ENCODE results near the gene POLA1. TPM values are rescaled to one million over a fixed set of nuclear protein-coding genes. Genes with fewer than 3 reads are reported as not detected.
"Not testable (repeated sequence)": the region's sequence is repeated elsewhere in the genome, so short reads cannot be mapped to it uniquely, and the experiment has no call there.

POLA1 gene
- 10 to 100 TPM; 48.4 to 52.1 TPM for total RNA-seq

GRCh38 chrX:24693453-24694202, at the start of gene POLA1:
POLA1 (plus strand) TSS chrX:24693918; CDS start chrX:24693962, 44 bp downstream.
- intact Hi-C loops (cut with DNase I, micrococcal nuclease): loop anchor here (1.0 to 10.0 kb wide), 6 partner anchors 10 to 609 kb away; partner anchors contain the start of gene PCYT1B (in 1 of the 2)
- H3K9me3 Mint-ChIP-seq (ENCODE audit: low read depth): no peaks in the 10 kb centered on the region
- H3K4me1 Mint-ChIP-seq: peaks cover 24% of the 10 kb centered on the region
- ChIA-PET CTCF (interaction anchor here (3.6 kb wide), 1 partner anchor 18 kb away, joined by 17 read pairs; no protein-coding TSS in a partner anchor), POLR2A (interaction anchor here (1.0 kb wide), 1 partner anchor 9 kb away, joined by 5 read pairs; no protein-coding TSS in a partner anchor)
- ATAC-seq (peak; percentile 93), DNase-seq (peak; percentile 89)
- H3K27me3 Mint-ChIP-seq: no peaks in the 10 kb centered on the region
- H3K4me3 Mint-ChIP-seq: peak within 1 kb of the TSS; percentile 85
- peak within 1 kb of the TSS; percentile 88 for H3K27ac Mint-ChIP-seq
- H3K36me3 Mint-ChIP-seq (ENCODE audit: low read depth): peaks cover 10% of the 10 kb centered on the region

GRCh38 chrX:24646006-24646405, 47.7 kb upstream of the POLA1 start:
- no peak for ATAC-seq
- intact Hi-C loops (cut with DNase I, micrococcal nuclease): loop anchor here in 1 of 2 experiments (10.0 kb wide), 1 partner anchor 369 kb away; the partner anchor contains the start of gene ARX
- Mint-ChIP-seq H3K36me3 (ENCODE audit: low read depth) (no peaks in the 10 kb centered on the region), H3K4me3 (no peak overlapping the region), H3K4me1 (peaks cover 22% of the 10 kb centered on the region), H3K27me3 (peaks cover 12% of the 10 kb centered on the region), H3K9me3 (ENCODE audit: low read depth) (no peaks in the 10 kb centered on the region), H3K27ac (no peak overlapping the region)
- no peak for DNase-seq
- ChIA-PET POLR2A (no interaction called here), CTCF (interaction anchor here (1.5 kb wide), 1 partner anchor 31 kb away, joined by 4 read pairs; no protein-coding TSS in a partner anchor)

- H3K9me3 Mint-ChIP-seq (ENCODE audit: low read depth): no peaks in the 10 kb centered on the region
- ATAC-seq (peak; percentile 45), DNase-seq (no peak)
- peaks cover 22% of the 10 kb centered on the region for H3K4me1 Mint-ChIP-seq
- no peaks in the 10 kb centered on the region for H3K36me3 Mint-ChIP-seq (ENCODE audit: low read depth)
- ChIA-PET CTCF (interaction anchor here (0.6 to 1.5 kb wide), 2 partner anchors 30 to 120 kb away, joined by 3 to 4 read pairs; no protein-coding TSS in a partner anchor), POLR2A (no interaction called here)
- no peak overlapping the region for H3K27ac Mint-ChIP-seq
- peaks cover 12% of the 10 kb centered on the region for H3K27me3 Mint-ChIP-seq
- intact Hi-C loops (cut with DNase I, micrococcal nuclease): loop anchor here in 1 of 2 experiments (1.0 to 10.0 kb wide), 2 partner anchors 47 to 368 kb away; partner anchors contain the start of genes ARX and POLA1
- H3K4me3 Mint-ChIP-seq: peak overlapping the region; percentile 59
Observed at GRCh38 chrX:24646745-24647182, 47.0 kb upstream of the POLA1 start.

- intact Hi-C loops (cut with DNase I, micrococcal nuclease): loop anchor here in 1 of 2 experiments (1.0 to 10.0 kb wide), 2 partner anchors 46 to 367 kb away; partner anchors contain the start of genes ARX and POLA1
- CTCF ChIA-PET: interaction anchor here (0.6 to 1.5 kb wide), 2 partner anchors 29 to 119 kb away, joined by 3 to 4 read pairs; no protein-coding TSS in a partner anchor
- Mint-ChIP-seq H3K27ac (peak within 1 kb of the TSS; percentile 69), H3K27me3 (peaks cover 12% of the 10 kb centered on the region), H3K36me3 (ENCODE audit: low read depth) (no peaks in the 10 kb centered on the region), H3K4me3 (peak within 1 kb of the TSS; percentile 59), H3K4me1 (peaks cover 22% of the 10 kb centered on the region), H3K9me3 (ENCODE audit: low read depth) (no peaks in the 10 kb centered on the region)
- POLR2A ChIA-PET: no interaction called here
- DNase-seq (peak; percentile 76), ATAC-seq (peak; percentile 99)
Observed at GRCh38 chrX:24647257-24648058, 46.3 kb upstream of the POLA1 start, which contains the start of gene PCYT1B. PCYT1B (minus strand) TSS chrX:24647347; CDS start chrX:24647105, 242 bp downstream.

- H3K9me3 Mint-ChIP-seq (ENCODE audit: low read depth): no peaks in the 10 kb centered on the region
- ChIA-PET POLR2A (no interaction called here), CTCF (no interaction called here)
- ATAC-seq (no peak), DNase-seq (no peak)
- intact Hi-C loops (cut with DNase I, micrococcal nuclease): loop anchor here in 1 of 2 experiments (10.0 kb wide), 1 partner anchor 366 kb away; the partner anchor contains the start of gene ARX
- no peak overlapping the region for H3K4me3 Mint-ChIP-seq
- no peaks in the 10 kb centered on the region for H3K36me3 Mint-ChIP-seq (ENCODE audit: low read depth)
- H3K4me1 Mint-ChIP-seq: peaks cover 17% of the 10 kb centered on the region
- H3K27ac Mint-ChIP-seq: no peak overlapping the region
- peaks cover 14% of the 10 kb centered on the region for H3K27me3 Mint-ChIP-seq
Observed at GRCh38 chrX:24648495-24648894, 45.2 kb upstream of the POLA1 start.

GRCh38 chrX:24651783-24652182, 41.9 kb upstream of the POLA1 start:
- Mint-ChIP-seq H3K4me3 (no peak overlapping the region), H3K36me3 (ENCODE audit: low read depth) (no peaks in the 10 kb centered on the region), H3K27ac (no peak overlapping the region), H3K27me3 (peaks cover 10% of the 10 kb centered on the region), H3K9me3 (ENCODE audit: low read depth) (no peaks in the 10 kb centered on the region), H3K4me1 (peaks cover 9% of the 10 kb centered on the region)
- DNase-seq (no peak), ATAC-seq (no peak)
- ChIA-PET POLR2A (no interaction called here), CTCF (no interaction called here)
- intact Hi-C loops (cut with DNase I, micrococcal nuclease): no loop called here

- H3K27ac Mint-ChIP-seq; ATAC-seq; intact Hi-C loops (cut with DNase I, micrococcal nuclease); DNase-seq; H3K9me3 Mint-ChIP-seq (ENCODE audit: low read depth); H3K36me3 Mint-ChIP-seq (ENCODE audit: low read depth); H3K4me1 Mint-ChIP-seq; POLR2A ChIA-PET; H3K27me3 Mint-ChIP-seq; H3K4me3 Mint-ChIP-seq: not testable (repeated sequence)
- CTCF ChIA-PET: interaction anchor here (1.0 kb wide), 2 partner anchors 10 to 21 kb away, joined by 3 to 4 read pairs; no protein-coding TSS in a partner anchor
Observed at GRCh38 chrX:24655679-24656078, 38.0 kb upstream of the POLA1 start.

- ChIA-PET POLR2A (no interaction called here), CTCF (no interaction called here)
- H3K27ac Mint-ChIP-seq: no peak overlapping the region
- intact Hi-C loops (cut with DNase I, micrococcal nuclease): no loop called here
- H3K36me3 Mint-ChIP-seq (ENCODE audit: low read depth): no peaks in the 10 kb centered on the region
- H3K9me3 Mint-ChIP-seq (ENCODE audit: low read depth): no peaks in the 10 kb centered on the region
- peaks cover 2% of the 10 kb centered on the region for H3K27me3 Mint-ChIP-seq
- no peak for ATAC-seq
- DNase-seq: no peak
- no peak overlapping the region for H3K4me3 Mint-ChIP-seq
- H3K4me1 Mint-ChIP-seq: no peaks in the 10 kb centered on the region
Observed at GRCh38 chrX:24657671-24658386, 35.9 kb upstream of the POLA1 start.

GRCh38 chrX:24658421-24658820, 35.3 kb upstream of the POLA1 start:
- ChIA-PET POLR2A (no interaction called here), CTCF (no interaction called here)
- H3K27me3 Mint-ChIP-seq: peaks cover under 1% of the 10 kb centered on the region

GRCh38 chrX:24659106-24659505, 34.6 kb upstream of the POLA1 start:
- CTCF ChIA-PET: no interaction called here
- H3K27ac Mint-ChIP-seq: no peak overlapping the region

More at GRCh38 chrX:24658421-24658820, 35.3 kb upstream of the POLA1 start:
- intact Hi-C loops (cut with DNase I, micrococcal nuclease): no loop called here
- DNase-seq: no peak
- Mint-ChIP-seq H3K36me3 (ENCODE audit: low read depth) (no peaks in the 10 kb centered on the region), H3K4me3 (no peak overlapping the region), H3K27ac (no peak overlapping the region), H3K4me1 (no peaks in the 10 kb centered on the region), H3K9me3 (ENCODE audit: low read depth) (no peaks in the 10 kb centered on the region)
- no peak for ATAC-seq

GRCh38 chrX:24659646-24660045, 34.1 kb upstream of the POLA1 start:
- ATAC-seq (no peak), DNase-seq (no peak)
- Mint-ChIP-seq H3K4me3 (no peak overlapping the region), H3K36me3 (ENCODE audit: low read depth) (no peaks in the 10 kb centered on the region), H3K4me1 (no peaks in the 10 kb centered on the region), H3K27me3 (no peaks in the 10 kb centered on the region), H3K27ac (no peak overlapping the region), H3K9me3 (ENCODE audit: low read depth) (no peaks in the 10 kb centered on the region)
- POLR2A ChIA-PET: no interaction called here
- intact Hi-C loops (cut with DNase I, micrococcal nuclease): no loop called here
- CTCF ChIA-PET: no interaction called here

More at GRCh38 chrX:24659106-24659505, 34.6 kb upstream of the POLA1 start:
- ATAC-seq (no peak), DNase-seq (no peak)
- Mint-ChIP-seq H3K36me3 (ENCODE audit: low read depth) (no peaks in the 10 kb centered on the region), H3K9me3 (ENCODE audit: low read depth) (no peaks in the 10 kb centered on the region), H3K27me3 (no peaks in the 10 kb centered on the region), H3K4me3 (no peak overlapping the region), H3K4me1 (no peaks in the 10 kb centered on the region)
- POLR2A ChIA-PET: no interaction called here
- intact Hi-C loops (cut with DNase I, micrococcal nuclease): no loop called here
